GM13976 (cell line): ENCODE data around the gene HACE1.

Source experiments
- DNase-seq: peaks from one replicate; pipeline ENCODE4 v3.0.0; 2012; ENCODE audit warnings: low spot score
- CTCF ChIP-seq: IDR thresholded peaks from 2 replicates; pipeline ENCODE4 v1.5.1; 2012; ENCODE audit warnings: borderline replicate concordance, mild to moderate bottlenecking; ENCODE audit not compliant: insufficient read depth; ENCODE audit errors: extremely low read depth, missing control alignments, control extremely low read depth
- in situ Hi-C: fragments of 300-500 bp; cut with MboI; formaldehyde crosslinking; loops from one replicate; pipeline ENCODE4 v1.12.0; 2022; ENCODE audit warnings: low sequenced_read_pairs, mixed read lengths, inconsistent platforms; ENCODE audit not compliant: unreplicated experiment

The HACE1 gene

GRCh38 chr6:104887350-104887749, 27.6 kb upstream of the HACE1 start:
- in situ Hi-C loops: no loop called here
- no peak for TF ChIP-seq CTCF
- peak; percentile 20 for DNase-seq

DNA sequence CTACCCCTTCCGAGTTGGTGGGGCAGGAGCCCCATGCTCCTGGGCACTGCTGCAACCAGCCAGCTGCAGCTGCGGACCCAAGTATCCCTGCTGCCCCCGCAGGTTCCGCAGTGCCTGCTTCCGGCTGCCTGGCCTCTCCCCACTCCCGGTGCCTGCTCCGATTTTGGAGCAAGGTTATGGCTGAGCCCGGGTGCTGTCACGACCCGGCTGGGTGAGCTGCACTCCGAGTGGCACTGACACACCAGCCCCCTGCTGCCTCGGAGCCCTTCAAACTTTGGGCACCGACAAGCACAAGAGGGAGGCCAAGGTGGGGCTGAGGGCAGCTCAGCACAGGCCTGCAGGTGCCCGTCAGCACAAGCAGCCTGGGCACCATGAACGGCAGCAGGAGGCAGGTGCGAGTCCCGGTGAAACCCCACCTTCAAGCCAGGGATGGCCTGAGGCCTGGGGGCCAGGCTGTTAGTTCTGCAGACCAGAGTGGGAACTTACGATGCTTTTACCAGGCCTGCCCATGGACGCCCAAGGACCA, 25.9 kb upstream of the HACE1 start:
- in situ Hi-C loops: no loop called here
- no peak for DNase-seq
- no peak for TF ChIP-seq CTCF

GRCh38 chr6:104884867-104885517, 25.3 kb upstream of the HACE1 start:
- no peak for DNase-seq
- TF ChIP-seq CTCF: no peak
- in situ Hi-C loops: no loop called here

- no peak for TF ChIP-seq CTCF
- in situ Hi-C loops: no loop called here
- DNase-seq: no peak
Measured at GRCh38 chr6:104881964-104882668, 22.4 kb upstream of the HACE1 start.

- TF ChIP-seq CTCF: no peak
- DNase-seq: no peak
- in situ Hi-C loops: no loop called here
Measured at GRCh38 chr6:104862456-104862855, 2.7 kb upstream of the HACE1 start.

DNA sequence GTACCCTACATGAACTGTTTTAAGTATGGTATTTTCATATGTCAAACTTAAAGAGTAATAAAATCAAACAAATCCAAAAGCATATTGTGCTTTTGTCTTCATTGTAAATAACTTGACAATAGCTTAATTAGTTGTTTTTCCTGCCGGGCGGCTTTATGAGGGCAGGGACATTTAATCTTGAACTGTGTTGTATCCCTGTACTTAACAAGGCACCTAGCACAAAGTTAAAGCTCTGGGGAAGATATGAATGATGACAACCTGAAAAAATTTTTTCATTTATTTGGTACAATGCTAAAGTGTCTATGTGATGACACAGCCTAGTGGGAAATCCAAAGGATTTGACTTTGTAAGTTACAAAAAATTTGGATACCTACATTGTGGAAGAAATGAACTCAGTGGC, 502 bp upstream of the HACE1 start:
- in situ Hi-C loops: no loop called here
- no peak for DNase-seq
- no peak for TF ChIP-seq CTCF

- in situ Hi-C loops: no loop called here
- DNase-seq: peak; percentile 24
- TF ChIP-seq CTCF: no peak
Measured at GRCh38 chr6:104858642-104859041, 1.1 kb downstream of the HACE1 start.
